Measurements from ENCODE around the gene IFITM2. TPM values are rescaled to one million over a fixed set of nuclear protein-coding genes. Genes with fewer than 3 reads are reported as not detected.

Gene IFITM2
- total RNA-seq, 1 experiment from 2014 or later = 421 TPM

- Histone ChIP-seq H3K9ac (ENCODE audit: extremely low read depth, insufficient read length, low read length) (no peak overlapping the region), H4K91ac (ENCODE audit: insufficient read length, low read depth, low read length) (no peak overlapping the region), H4K5ac (ENCODE audit: insufficient read length, low read depth, low read length) (no peak overlapping the region), H2AK5ac (ENCODE audit: insufficient read length, low read length) (no peak overlapping the region), H3K56ac (ENCODE audit: insufficient read length, low read depth, low read length) (no peak overlapping the region), H2AFZ (ENCODE audit: low read length) (no peak overlapping the region), H3K9me3 (ENCODE audit: control insufficient read depth, low read depth, low read length) (no peaks in the 10 kb centered on the region), H2BK15ac (ENCODE audit: low read depth, low read length) (no peak overlapping the region), H3K4ac (ENCODE audit: low read depth, low read length) (no peak overlapping the region), H2BK120ac (ENCODE audit: low read depth, low read length, poor library complexity, severe bottlenecking) (no peak overlapping the region), H3K23ac (ENCODE audit: insufficient read length, low read depth, low read length) (no peak overlapping the region), H2BK12ac (ENCODE audit: insufficient read length, low read depth, low read length) (no peak overlapping the region), H2BK20ac (ENCODE audit: low read depth, low read length, poor library complexity, severe bottlenecking) (no peak overlapping the region), H3K79me1 (ENCODE audit: insufficient read depth, low read depth, low read length, poor library complexity, severe bottlenecking) (no peaks in the 10 kb centered on the region), H3K4me1 (ENCODE audit: insufficient read depth, low read length) (no peaks in the 10 kb centered on the region), H2BK5ac (ENCODE audit: insufficient read length, low read length) (no peak overlapping the region), H3K14ac (ENCODE audit: insufficient read depth, low read length) (no peak overlapping the region), H3K4me2 (ENCODE audit: insufficient read depth, insufficient read length, low read length) (no peak overlapping the region), H3K27me3 (ENCODE audit: insufficient read depth, low read length) (no peaks in the 10 kb centered on the region), H4K20me1 (ENCODE audit: control insufficient read depth, insufficient read depth, insufficient read length) (no peaks in the 10 kb centered on the region), H3K18ac (ENCODE audit: insufficient read length, low read depth, low read length) (no peak overlapping the region), H3T11ph (ENCODE audit: low read length) (no peak overlapping the region), H3K79me2 (ENCODE audit: insufficient read depth, low read length) (no peaks in the 10 kb centered on the region), H3K27ac (ENCODE audit: insufficient read length, low read depth, low read length) (no peak overlapping the region), H4K8ac (replicated peaks; ENCODE audit: insufficient read length, low read depth, low read length) (no peak overlapping the region), H3K23me2 (ENCODE audit: insufficient read length, low read depth, low read length, poor library complexity, severe bottlenecking) (peaks cover 5% of the 10 kb centered on the region)
- no peak for TF ChIP-seq CTCF (conservative IDR thresholded peaks at IDR 0.05)
- peaks cover under 1% of the 10 kb centered on the region; the same call in 1 of the 2 replicates for H3K27me3 Mint-ChIP-seq (ENCODE audit: low read depth)
- H3K4me1 Mint-ChIP-seq = peaks cover 21 to 27% of the 10 kb centered on the region in 2 experiments
- H3K27ac Mint-ChIP-seq = no peak overlapping the region
- DNase-seq = no peak
- peaks cover 19 to 40% (median 23%) of the 10 kb centered on the region in 3 experiments for H3K36me3 Mint-ChIP-seq (ENCODE audit: insufficient read depth in 1 of 3, low read depth in 3 of 3)
- H3K9me3 Mint-ChIP-seq = no peaks in the 10 kb centered on the region
- whole genome bisulfite sequencing (ENCODE audit: extremely low coverage, insufficient read length, low lambda C conversion rate) = no CpG with 5 or more reads among the region's 18 CpGs
- no peak overlapping the region for H3K4me3 Mint-ChIP-seq
Measured at GRCh38 chr11:293271-293851, 14.3 kb upstream of the IFITM2 start.
